ENCODE results near the gene S100A13. TPM values are rescaled to one million over a fixed set of nuclear protein-coding genes. Genes with fewer than 3 reads are reported as not detected.

The S100A13 gene
- polyA plus RNA-seq, 1 donor, result 58.5 TPM

Other genes with a start within 250 kb of the S100A13 start
- gene S100A8, start 236.4 kb downstream of the S100A13 start, polyA plus RNA-seq (ENCODE audit: insufficient read length), result 12.5 TPM
- not detected for gene S100A7A, start 211.0 kb downstream of the S100A13 start, polyA plus RNA-seq (ENCODE audit: insufficient read length)
- gene S100A7, start 166.9 kb downstream of the S100A13 start, polyA plus RNA-seq (ENCODE audit: insufficient read length), result not detected
- 187 TPM for gene S100A6, start 91.5 kb downstream of the S100A13 start, polyA plus RNA-seq (ENCODE audit: insufficient read length)
- not detected for gene S100A5, start 86.6 kb downstream of the S100A13 start, polyA plus RNA-seq (ENCODE audit: insufficient read length)
- gene S100A4, start 81.7 kb downstream of the S100A13 start, polyA plus RNA-seq (ENCODE audit: insufficient read length), result 193 TPM
- gene S100A3, start 78.2 kb downstream of the S100A13 start, polyA plus RNA-seq (ENCODE audit: insufficient read length), result 1.2 TPM
- gene S100A2, start 61.7 kb downstream of the S100A13 start, polyA plus RNA-seq (ENCODE audit: insufficient read length), result 2.2 TPM
- gene S100A16, start 14.4 kb downstream of the S100A13 start, polyA plus RNA-seq (ENCODE audit: insufficient read length), result 54.7 TPM
- gene S100A14, start 11.2 kb downstream of the S100A13 start, polyA plus RNA-seq (ENCODE audit: insufficient read length), result 1.1 TPM
- 11.6 TPM for gene S100A1, start 929 bp upstream of the S100A13 start, polyA plus RNA-seq (ENCODE audit: insufficient read length)
- 100 TPM for gene CHTOP, start 6.6 kb upstream of the S100A13 start, polyA plus RNA-seq (ENCODE audit: insufficient read length)
- 54.5 TPM for gene SNAPIN, start 31.2 kb upstream of the S100A13 start, polyA plus RNA-seq (ENCODE audit: insufficient read length)
- gene ILF2, start 43.5 kb upstream of the S100A13 start, polyA plus RNA-seq (ENCODE audit: insufficient read length), result 139 TPM
- gene NPR1, start 51.2 kb upstream of the S100A13 start, polyA plus RNA-seq (ENCODE audit: insufficient read length), result 17.2 TPM
- gene INTS3, start 100.5 kb upstream of the S100A13 start, polyA plus RNA-seq (ENCODE audit: insufficient read length), result 45.5 TPM
- gene SLC27A3, start 147.9 kb upstream of the S100A13 start, polyA plus RNA-seq (ENCODE audit: insufficient read length), result 23.7 TPM

All from hindlimb muscle (tissue), 1 donor.